ENCODE results near the gene ZNF224.

The ZNF224 gene

GRCh38 chr19:44107751-44108150 is 13.6 kb downstream of the ZNF224 start:
- TF ChIP-seq GATA3 (IDR thresholded peaks at IDR 0.05; ENCODE audit: low read depth, low read length), result no peak
- TF ChIP-seq GATA2 (IDR thresholded peaks at IDR 0.05; ENCODE audit: low read depth, low read length), result no peak

GRCh38 chr19:44109458-44109857 is 15.3 kb downstream of the ZNF224 start:
- TF ChIP-seq GATA2 (IDR thresholded peaks at IDR 0.05; ENCODE audit: low read depth, low read length) (no peak), GATA3 (IDR thresholded peaks at IDR 0.05; ENCODE audit: low read depth, low read length) (no peak)

GRCh38 chr19:44111910-44112463 is 17.8 kb downstream of the ZNF224 start:
- no peak for TF ChIP-seq GATA3 (IDR thresholded peaks at IDR 0.05; ENCODE audit: low read depth, low read length)
- no peak for TF ChIP-seq GATA2 (IDR thresholded peaks at IDR 0.05; ENCODE audit: low read depth, low read length)

GRCh38 chr19:44112802-44113137 is 18.6 kb downstream of the ZNF224 start:
- TF ChIP-seq GATA3 (IDR thresholded peaks at IDR 0.05; ENCODE audit: low read depth, low read length) (no peak), GATA2 (IDR thresholded peaks at IDR 0.05; ENCODE audit: low read depth, low read length) (no peak)

- TF ChIP-seq GATA3 (IDR thresholded peaks at IDR 0.05; ENCODE audit: low read depth, low read length) (no peak), GATA2 (IDR thresholded peaks at IDR 0.05; ENCODE audit: low read depth, low read length) (no peak)
Measured at GRCh38 chr19:44113138-44113783, 19.1 kb downstream of the ZNF224 start, which contains the start of gene ZNF225. Gene ZNF225, plus strand, starts transcription at chr19:44113399. Its CDS starts 2,429 bp downstream, at chr19:44115828.

GRCh38 chr19:44113784-44114390 is 19.7 kb downstream of the ZNF224 start:
- TF ChIP-seq GATA2 (IDR thresholded peaks at IDR 0.05; ENCODE audit: low read depth, low read length) (no peak), GATA3 (IDR thresholded peaks at IDR 0.05; ENCODE audit: low read depth, low read length) (no peak)

GRCh38 chr19:44131955-44132354 is 37.8 kb downstream of the ZNF224 start:
- no peak for TF ChIP-seq GATA2 (IDR thresholded peaks at IDR 0.05; ENCODE audit: low read depth, low read length)
- TF ChIP-seq GATA3 (IDR thresholded peaks at IDR 0.05; ENCODE audit: low read depth, low read length), result no peak

GRCh38 chr19:44141191-44142058 is 47.3 kb downstream of the ZNF224 start, which contains the start of gene ZNF234:
Gene ZNF234, plus strand, starts transcription at chr19:44141554. Its CDS starts 3,079 bp downstream, at chr19:44144633.
- no peak; the same call in 1 of the 2 replicates for TF ChIP-seq GATA2 (IDR thresholded peaks at IDR 0.05; ENCODE audit: low read depth, low read length)
- TF ChIP-seq GATA3 (IDR thresholded peaks at IDR 0.05; ENCODE audit: low read depth, low read length), result no peak

- TF ChIP-seq GATA3 (IDR thresholded peaks at IDR 0.05; ENCODE audit: low read depth, low read length), result no peak
- peak; percentile 45; the same call in 1 of the 2 replicates for TF ChIP-seq GATA2 (IDR thresholded peaks at IDR 0.05; ENCODE audit: low read depth, low read length)
Measured at GRCh38 chr19:44142059-44142433, 47.9 kb downstream of the ZNF224 start.

GRCh38 chr19:44149776-44150175 is 55.6 kb downstream of the ZNF224 start:
- no peak for TF ChIP-seq GATA3 (IDR thresholded peaks at IDR 0.05; ENCODE audit: low read depth, low read length)
- no peak for TF ChIP-seq GATA2 (IDR thresholded peaks at IDR 0.05; ENCODE audit: low read depth, low read length)

- no peak for TF ChIP-seq GATA2 (IDR thresholded peaks at IDR 0.05; ENCODE audit: low read depth, low read length)
- TF ChIP-seq GATA3 (IDR thresholded peaks at IDR 0.05; ENCODE audit: low read depth, low read length), result no peak
Measured at GRCh38 chr19:44151491-44151890, 57.3 kb downstream of the ZNF224 start.

- no peak for TF ChIP-seq GATA2 (IDR thresholded peaks at IDR 0.05; ENCODE audit: low read depth, low read length)
- no peak for TF ChIP-seq GATA3 (IDR thresholded peaks at IDR 0.05; ENCODE audit: low read depth, low read length)
Measured at GRCh38 chr19:44156475-44156874, 62.3 kb downstream of the ZNF224 start.

Measured in SH-SY5Y (cell line).